Dermis blood vessel endothelial cell (primary cell): ENCODE results near the gene ANKRD36. TPM values are rescaled to one million over a fixed set of nuclear protein-coding genes. Genes with fewer than 3 reads are reported as not detected.
"Not testable (repeated sequence)": the region's sequence is repeated elsewhere in the genome, so short reads cannot be mapped to it uniquely, and the experiment has no call there.

ENCODE experiments used
- DNase-seq: peaks from one replicate; pipeline ENCODE4 v3.0.0; 2010
- total RNA-seq: library from RNA; depleted of rRNA; stranded (reverse); fragments of >200 nt; gene quantifications from 2 replicates; pipeline ENCODE4 v1.2.3, GENCODE V29; 2014

Gene ANKRD36
- total RNA-seq, 1 donor from 2014 or later: 61.8 TPM

- DNase-seq: not testable (repeated sequence)
These were observed 16.1 kb downstream of the ANKRD36 start for GRCh38 chr2:97129090-97129489.

- not testable (repeated sequence) for DNase-seq
These were observed 31.1 kb downstream of the ANKRD36 start for GRCh38 chr2:97144016-97144415.

GRCh38 chr2:97166548-97166947 lies 53.6 kb downstream of the ANKRD36 start:
- DNase-seq: not testable (repeated sequence)

DNA sequence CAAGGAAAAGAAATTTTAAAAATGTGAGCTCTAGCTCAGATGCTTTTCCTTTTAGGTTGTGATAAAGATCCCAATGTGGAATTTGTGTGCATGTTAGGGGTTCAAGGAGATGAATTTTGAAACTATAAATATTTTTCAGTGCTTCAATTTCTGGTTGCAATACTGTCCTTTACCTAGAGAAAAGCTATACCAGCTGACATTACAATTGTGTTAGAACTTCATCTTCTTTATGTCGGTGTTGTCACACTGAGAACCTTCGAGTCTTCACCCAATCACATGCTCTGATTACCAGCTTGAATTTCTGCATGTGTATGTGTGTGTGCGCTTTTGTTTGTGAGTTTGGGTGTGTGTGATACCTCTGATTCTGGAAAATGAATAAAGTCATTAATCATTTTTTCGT lies 55.0 kb downstream of the ANKRD36 start:
- DNase-seq: not testable (repeated sequence)

DNA sequence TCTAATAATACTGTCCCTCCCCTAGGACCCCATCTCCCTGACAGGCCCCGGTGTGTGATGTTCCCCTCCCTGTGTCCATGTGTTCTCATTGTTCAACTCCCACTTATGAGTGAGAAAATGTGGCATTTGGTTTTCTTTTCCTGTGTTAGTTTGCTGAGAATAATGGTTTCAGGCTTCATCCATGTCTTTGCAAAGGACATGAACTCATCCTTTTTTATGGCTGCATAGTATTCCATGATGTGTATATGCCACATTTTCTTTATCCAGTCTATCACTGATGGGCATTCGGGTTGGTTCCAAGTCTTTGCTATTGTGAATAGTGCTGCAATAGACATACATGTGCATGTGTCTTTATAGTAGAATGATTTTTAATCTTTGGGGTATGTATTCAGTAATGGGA lies 55.6 kb downstream of the ANKRD36 start:
- DNase-seq: not testable (repeated sequence)

GRCh38 chr2:97180391-97180790 lies 67.4 kb downstream of the ANKRD36 start:
- DNase-seq: peak; percentile 4

DNA sequence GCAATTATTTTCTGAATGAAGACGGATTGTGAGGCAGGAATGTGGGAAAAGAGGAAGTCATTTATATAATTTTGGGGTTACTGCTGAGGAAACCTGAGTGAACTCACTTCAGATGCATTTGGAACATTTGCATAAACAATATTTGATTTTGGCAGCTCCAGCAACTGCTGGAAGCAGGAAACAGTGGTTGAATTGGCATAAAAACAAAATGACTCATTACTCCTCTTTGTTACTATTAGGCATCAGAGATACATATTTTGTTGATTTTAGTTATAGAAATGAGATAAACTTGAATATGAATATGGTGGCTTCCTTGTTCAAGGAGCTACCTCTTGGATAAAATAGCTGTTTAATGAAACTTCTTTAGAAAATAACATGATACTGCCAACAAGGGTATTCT lies 82.4 kb downstream of the ANKRD36 start:
- DNase-seq: peak; percentile 61

DNA sequence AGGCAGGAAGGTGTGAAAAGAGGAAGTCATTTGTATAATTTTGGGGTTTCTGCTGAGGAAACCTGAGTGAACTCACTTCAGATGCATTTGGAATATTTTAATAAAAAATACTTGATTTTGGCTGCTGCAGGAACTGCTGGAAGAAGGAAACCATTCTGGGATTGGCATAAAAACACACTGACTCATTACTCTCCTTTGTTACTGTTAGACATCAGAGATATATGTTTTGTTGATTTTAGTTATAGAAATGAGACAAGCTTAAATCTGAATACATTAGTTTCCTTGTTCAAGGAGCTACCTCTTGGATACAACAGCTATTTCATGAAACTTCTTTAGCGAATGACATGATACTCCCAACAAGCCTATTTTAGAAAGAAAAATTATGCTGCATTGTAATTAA lies 84.3 kb downstream of the ANKRD36 start:
- peak; percentile 55 for DNase-seq

DNA sequence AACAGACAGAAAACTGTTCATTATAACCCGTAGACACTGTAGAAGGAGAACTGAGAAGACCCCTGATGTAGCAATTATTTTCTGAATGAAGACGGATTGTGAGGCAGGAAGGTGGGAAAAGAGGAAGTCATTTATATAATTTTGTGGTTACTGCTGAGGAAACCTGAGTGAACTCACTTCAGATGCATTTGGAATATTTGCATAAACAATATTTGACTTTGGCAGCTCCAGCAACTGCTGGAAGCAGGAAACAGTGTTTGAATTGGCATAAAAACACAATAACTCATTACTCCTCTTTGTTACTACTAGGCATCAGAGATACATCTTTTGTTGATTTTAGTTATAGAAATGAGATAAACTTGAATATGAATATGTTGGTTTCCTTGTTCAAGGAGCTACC lies 87.9 kb downstream of the ANKRD36 start:
- DNase-seq: peak; percentile 22

- peak; percentile 33 for DNase-seq
These were observed 89.8 kb downstream of the ANKRD36 start for GRCh38 chr2:97202643-97203250.

DNA sequence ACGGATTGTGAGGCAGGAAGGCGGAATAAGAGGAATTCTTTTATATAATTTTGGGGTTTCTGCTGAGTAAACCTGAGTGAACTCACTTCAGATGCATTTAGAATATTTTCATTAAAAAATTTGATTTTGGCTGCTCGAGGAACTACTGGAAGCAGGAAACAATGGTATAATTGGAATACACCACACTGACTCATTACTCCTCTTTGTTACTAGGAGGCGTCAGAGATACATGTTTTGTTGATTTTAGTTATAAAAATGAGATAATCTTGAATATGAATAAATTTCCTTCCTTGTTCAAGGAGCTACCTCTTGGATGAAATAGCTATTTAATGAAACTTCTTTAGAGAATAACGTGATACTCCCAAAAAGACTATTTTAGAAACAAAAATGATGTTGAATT lies 97.4 kb downstream of the ANKRD36 start:
- DNase-seq: peak; percentile 41

GRCh38 chr2:97215025-97215424 lies 102.1 kb downstream of the ANKRD36 start:
- DNase-seq: not testable (repeated sequence)

GRCh38 chr2:97230848-97231585 lies 118.1 kb downstream of the ANKRD36 start:
- DNase-seq: not testable (repeated sequence)

GRCh38 chr2:97232981-97233380 lies 120.0 kb downstream of the ANKRD36 start:
- not testable (repeated sequence) for DNase-seq

- not testable (repeated sequence) for DNase-seq
These were observed 120.8 kb downstream of the ANKRD36 start for GRCh38 chr2:97233660-97234295.

DNA sequence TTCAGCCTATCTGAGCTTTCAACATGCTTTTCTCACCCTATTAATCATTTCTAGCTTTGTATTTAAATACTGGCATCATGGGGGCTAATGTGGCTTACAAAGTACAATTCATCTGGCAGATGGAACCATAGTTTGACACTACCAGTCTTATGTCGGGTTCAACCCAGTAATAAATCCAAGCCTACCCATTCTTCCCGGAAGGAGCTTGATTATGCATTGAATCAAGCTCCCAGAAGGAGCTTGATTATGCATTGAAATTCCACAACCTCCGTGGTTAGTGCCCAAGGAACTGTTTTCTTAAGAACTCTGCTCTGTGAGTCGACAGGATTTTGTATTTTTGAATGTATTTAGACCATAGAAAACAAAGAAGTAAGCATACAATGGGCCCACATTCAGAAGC lies 148.2 kb downstream of the ANKRD36 start:
- not testable (repeated sequence) for DNase-seq

DNA sequence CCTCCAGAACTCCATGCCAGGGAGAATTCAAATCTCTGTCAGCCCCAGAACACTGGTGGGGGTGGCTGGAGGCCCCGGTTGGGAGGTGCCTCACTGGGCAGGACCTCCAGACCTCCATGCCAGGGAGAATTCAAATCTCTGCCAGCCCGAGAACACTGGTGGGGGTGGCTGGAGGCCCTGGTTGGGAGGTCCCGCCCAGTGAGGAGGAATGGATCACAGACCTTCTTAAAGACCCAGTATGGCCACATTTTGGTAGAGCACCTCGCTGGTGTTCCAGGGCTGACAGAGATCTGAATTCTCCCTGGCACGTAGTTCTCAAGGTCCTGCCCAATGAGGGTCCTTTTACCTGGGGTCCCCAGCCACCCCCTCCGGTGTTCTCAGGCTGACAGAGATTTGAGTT lies 153.5 kb downstream of the ANKRD36 start:
- DNase-seq: not testable (repeated sequence)

- peak; percentile 1 for DNase-seq
These were observed 154.6 kb downstream of the ANKRD36 start for GRCh38 chr2:97267411-97268074.

GRCh38 chr2:97268075-97268591 lies 155.2 kb downstream of the ANKRD36 start:
- DNase-seq: peak; percentile 0

GRCh38 chr2:97276232-97276798 lies 163.4 kb downstream of the ANKRD36 start:
- not testable (repeated sequence) for DNase-seq

DNA sequence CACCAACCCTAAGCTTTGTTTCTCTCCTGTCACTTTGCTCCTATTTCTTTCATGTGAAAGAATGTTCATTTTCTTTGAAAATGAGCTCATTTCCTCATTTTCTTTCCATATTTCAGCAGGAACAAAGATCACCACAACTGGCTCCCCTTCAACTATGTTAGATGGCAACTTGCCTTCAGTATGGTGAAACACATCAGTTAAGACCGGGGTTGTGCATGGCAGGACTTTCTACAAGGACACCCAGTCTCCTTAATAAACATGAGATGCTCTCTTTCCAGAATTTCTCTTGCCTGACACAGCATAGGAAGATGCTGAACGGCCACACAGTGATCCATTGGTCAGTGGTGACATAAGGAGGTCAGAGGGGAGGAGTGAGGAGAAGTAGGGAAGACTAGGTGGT lies 172.2 kb downstream of the ANKRD36 start:
- DNase-seq: not testable (repeated sequence)

GRCh38 chr2:97293687-97294086 lies 180.7 kb downstream of the ANKRD36 start:
- not testable (repeated sequence) for DNase-seq
